ENCODE results near the gene MTA1.

The MTA1 gene

DNA sequence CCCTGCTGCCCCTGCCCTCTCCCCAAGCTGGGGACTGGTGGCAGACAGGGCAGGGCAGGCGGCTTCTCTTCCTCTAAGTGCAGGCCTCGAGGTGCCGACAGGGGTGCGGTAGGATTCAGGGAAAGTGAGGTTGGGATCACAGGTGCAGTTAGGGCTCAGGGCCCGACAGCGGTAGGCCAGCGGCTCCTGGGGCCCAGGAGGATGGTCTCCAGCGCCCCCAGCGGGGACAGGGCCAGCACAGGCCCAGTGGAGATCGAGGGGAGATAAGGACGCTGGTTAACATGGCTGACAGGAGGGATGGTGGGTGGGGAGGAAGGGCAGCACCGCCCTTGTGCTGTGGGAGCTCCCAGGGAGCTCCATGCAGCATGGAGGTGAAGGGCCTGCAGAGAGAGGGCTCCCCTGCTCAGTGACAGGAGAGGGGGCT is 66.1 kb downstream of the MTA1 start:
- TF ChIP-seq, protein P1, sequence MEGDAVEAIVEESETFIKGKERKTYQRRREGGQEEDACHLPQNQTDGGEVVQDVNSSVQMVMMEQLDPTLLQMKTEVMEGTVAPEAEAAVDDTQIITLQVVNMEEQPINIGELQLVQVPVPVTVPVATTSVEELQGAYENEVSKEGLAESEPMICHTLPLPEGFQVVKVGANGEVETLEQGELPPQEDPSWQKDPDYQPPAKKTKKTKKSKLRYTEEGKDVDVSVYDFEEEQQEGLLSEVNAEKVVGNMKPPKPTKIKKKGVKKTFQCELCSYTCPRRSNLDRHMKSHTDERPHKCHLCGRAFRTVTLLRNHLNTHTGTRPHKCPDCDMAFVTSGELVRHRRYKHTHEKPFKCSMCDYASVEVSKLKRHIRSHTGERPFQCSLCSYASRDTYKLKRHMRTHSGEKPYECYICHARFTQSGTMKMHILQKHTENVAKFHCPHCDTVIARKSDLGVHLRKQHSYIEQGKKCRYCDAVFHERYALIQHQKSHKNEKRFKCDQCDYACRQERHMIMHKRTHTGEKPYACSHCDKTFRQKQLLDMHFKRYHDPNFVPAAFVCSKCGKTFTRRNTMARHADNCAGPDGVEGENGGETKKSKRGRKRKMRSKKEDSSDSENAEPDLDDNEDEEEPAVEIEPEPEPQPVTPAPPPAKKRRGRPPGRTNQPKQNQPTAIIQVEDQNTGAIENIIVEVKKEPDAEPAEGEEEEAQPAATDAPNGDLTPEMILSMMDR (IDR thresholded peaks at IDR 0.05; ENCODE audit: insufficient read depth, low read length, poor library complexity, severe bottlenecking) = peak; percentile 28
- TF ChIP-seq EZH2phosphoT487 (conservative IDR thresholded peaks at IDR 0.05; ENCODE audit: low read length) = 0 out of 2 replicates have a peak, but pooled peaks have one; percentile 79
- Histone ChIP-seq H3K9me2 (replicated peaks; ENCODE audit: insufficient read depth, low read length) (no peaks in the 10 kb centered on the region), H2AFZ (ENCODE audit: low read depth, low read length, severe bottlenecking) (no peak overlapping the region), H3F3A (ENCODE audit: insufficient read depth) (no peaks in the 10 kb centered on the region), H3K27ac (ENCODE audit: low read depth, low read length) (no peak overlapping the region), H3K27me3 (ENCODE audit: low read length) (no peaks in the 10 kb centered on the region), H3K4me2 (ENCODE audit: low read depth, low read length, poor library complexity, severe bottlenecking) (no peak overlapping the region), H3K36me3 (ENCODE audit: low read length) (no peaks in the 10 kb centered on the region), H3K9ac (ENCODE audit: low read length) (no peak overlapping the region), H4K20me1 (ENCODE audit: low read depth, low read length) (no peaks in the 10 kb centered on the region), H3K79me2 (ENCODE audit: insufficient read depth, low read length) (no peaks in the 10 kb centered on the region), H3K4me3 (ENCODE audit: insufficient read depth, low read length, poor library complexity, severe bottlenecking) (no peak overlapping the region), H3K9me3 (ENCODE audit: insufficient read depth, low read length) (no peaks in the 10 kb centered on the region)

DNA sequence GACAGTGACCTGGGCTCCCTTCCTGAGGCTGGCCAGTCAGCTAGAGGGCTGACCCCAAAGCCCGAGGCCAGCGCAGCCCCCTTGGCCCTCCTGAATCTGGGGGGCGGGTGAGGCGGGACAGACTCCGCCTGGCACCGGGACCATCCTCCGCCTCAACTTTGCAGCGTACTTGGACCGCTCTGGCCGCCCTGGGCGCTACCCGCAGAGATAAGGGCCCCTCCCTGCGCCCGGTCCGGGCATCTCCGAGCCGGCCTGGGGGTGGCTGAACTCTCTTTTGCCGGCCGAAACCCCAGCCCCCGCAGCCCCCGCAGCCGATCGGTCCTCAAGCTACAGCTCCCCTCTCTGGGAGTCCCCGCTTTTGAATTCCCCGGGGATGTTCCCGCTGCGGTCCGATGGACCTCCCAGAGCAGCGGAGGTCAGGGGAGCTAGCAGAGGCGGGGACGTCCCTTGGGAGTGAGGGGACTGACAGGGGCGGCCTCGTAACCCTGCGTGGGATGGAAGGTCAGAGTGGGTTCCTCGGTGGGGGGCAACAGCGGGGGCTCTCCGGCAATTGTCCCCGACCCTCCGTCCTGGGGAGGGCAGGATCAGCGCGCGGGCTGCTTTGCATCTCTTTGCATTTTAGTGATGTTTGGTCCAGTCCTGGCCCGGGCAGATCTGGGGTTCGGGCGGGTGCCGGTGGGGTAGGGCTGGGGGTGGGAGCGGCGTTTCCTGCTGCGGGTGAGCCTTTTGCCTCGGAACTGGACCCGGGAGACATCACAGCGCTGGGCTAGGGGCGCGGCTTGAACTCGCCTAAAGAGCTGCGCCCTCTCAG is 66.7 kb downstream of the MTA1 start, which contains the start of gene CRIP1:
Gene CRIP1, plus strand, starts transcription at position 724 of the 811 bp plus-strand sequence. CDS start 374 bp downstream, outside the sequence.
- TF ChIP-seq, protein P1 (IDR thresholded peaks at IDR 0.05; ENCODE audit: insufficient read depth, low read length, poor library complexity, severe bottlenecking) = no peak
- no peak for TF ChIP-seq EZH2phosphoT487 (conservative IDR thresholded peaks at IDR 0.05; ENCODE audit: low read length)
- Histone ChIP-seq H4K20me1 (ENCODE audit: low read depth, low read length) (no peaks in the 10 kb centered on the region), H3K9me2 (replicated peaks; ENCODE audit: insufficient read depth, low read length) (no peaks in the 10 kb centered on the region), H3K4me3 (ENCODE audit: insufficient read depth, low read length, poor library complexity, severe bottlenecking) (peak within 1 kb of the TSS; percentile 50), H2AFZ (ENCODE audit: low read depth, low read length, severe bottlenecking) (peak within 1 kb of the TSS; percentile 9), H3K36me3 (ENCODE audit: low read length) (no peaks in the 10 kb centered on the region), H3F3A (ENCODE audit: insufficient read depth) (no peaks in the 10 kb centered on the region), H3K27me3 (ENCODE audit: low read length) (no peaks in the 10 kb centered on the region), H3K9ac (ENCODE audit: low read length) (peak within 1 kb of the TSS; percentile 53), H3K4me2 (ENCODE audit: low read depth, low read length, poor library complexity, severe bottlenecking) (peak within 1 kb of the TSS; percentile 54), H3K9me3 (ENCODE audit: insufficient read depth, low read length) (no peaks in the 10 kb centered on the region), H3K27ac (ENCODE audit: low read depth, low read length) (no peak within 1 kb of the TSS), H3K79me2 (ENCODE audit: insufficient read depth, low read length) (no peaks in the 10 kb centered on the region)

- Histone ChIP-seq H3K27ac (ENCODE audit: low read depth, low read length) (no peak overlapping the region), H3K9me2 (replicated peaks; ENCODE audit: insufficient read depth, low read length) (no peaks in the 10 kb centered on the region), H3K36me3 (ENCODE audit: low read length) (no peaks in the 10 kb centered on the region), H2AFZ (ENCODE audit: low read depth, low read length, severe bottlenecking) (peak overlapping the region; percentile 9), H3K79me2 (ENCODE audit: insufficient read depth, low read length) (no peaks in the 10 kb centered on the region), H3K4me2 (ENCODE audit: low read depth, low read length, poor library complexity, severe bottlenecking) (peak overlapping the region; percentile 54), H3K9me3 (ENCODE audit: insufficient read depth, low read length) (no peaks in the 10 kb centered on the region), H3K4me3 (ENCODE audit: insufficient read depth, low read length, poor library complexity, severe bottlenecking) (peak overlapping the region; percentile 50), H3F3A (ENCODE audit: insufficient read depth) (peaks cover 3% of the 10 kb centered on the region; the same call in 1 of the 2 replicates), H3K9ac (ENCODE audit: low read length) (peak overlapping the region; percentile 53), H3K27me3 (ENCODE audit: low read length) (no peaks in the 10 kb centered on the region), H4K20me1 (ENCODE audit: low read depth, low read length) (no peaks in the 10 kb centered on the region)
- TF ChIP-seq EZH2phosphoT487 (conservative IDR thresholded peaks at IDR 0.05; ENCODE audit: low read length) = no peak
- TF ChIP-seq, protein P1 (IDR thresholded peaks at IDR 0.05; ENCODE audit: insufficient read depth, low read length, poor library complexity, severe bottlenecking) = no peak
These were observed 67.4 kb downstream of the MTA1 start for GRCh38 chr14:105486974-105487448.

Data from SU-DHL-6 (cell line).